Keratinocyte (primary cell): ENCODE measurements around the gene IFITM10. TPM values are rescaled to one million over a fixed set of nuclear protein-coding genes. Genes with fewer than 3 reads are reported as not detected.

Experiments used
- DNase-seq: peaks from one replicate; pipeline ENCODE4 v3.0.0-alpha.2; 2011; ENCODE audit warnings: low read depth, missing footprints, low spot score
- FAIRE-seq: peaks from 2 replicates; lab custom pipeline; 2011; peaks lifted over from hg19 to GRCh38; lab: Jason Lieb, UNC
- H2AFZ ChIP-seq: 2 replicates; pipeline ENCODE4 v1.6.0; 2012; ENCODE audit warnings: low read length, control low read depth, inconsistent platforms; ENCODE audit not compliant: control insufficient read depth
- H3K27ac ChIP-seq: 2 replicates; pipeline ENCODE4 v1.5.1; 2011; ENCODE audit warnings: low read length; ENCODE audit not compliant: control insufficient read depth, insufficient read depth
- H3K27me3 ChIP-seq: 3 replicates; pipeline ENCODE4 v1.6.0; 2011; ENCODE audit warnings: low read length; ENCODE audit not compliant: control insufficient read depth, insufficient read depth; ENCODE audit errors: extremely low read depth
- H3K36me3 ChIP-seq, 2 experiments: 2 replicates in 1 of 2; 3 replicates in 1 of 2; pipeline ENCODE4 v1.5.1; 2011; ENCODE audit warnings: low read length in 2 of 2, mild to moderate bottlenecking in 1 of 2; ENCODE audit not compliant: control insufficient read depth in 2 of 2, insufficient read depth in 2 of 2; ENCODE audit errors: extremely low read depth in 1 of 2
- H3K4me1 ChIP-seq: 3 replicates; pipeline ENCODE4 v1.5.1; 2011; ENCODE audit warnings: low read length; ENCODE audit not compliant: control insufficient read depth, insufficient read depth; ENCODE audit errors: extremely low read depth
- H3K4me2 ChIP-seq: 3 replicates; pipeline ENCODE4 v1.6.0; 2011; ENCODE audit warnings: low read depth, low read length; ENCODE audit not compliant: control insufficient read depth, insufficient read depth; ENCODE audit errors: extremely low read depth
- H3K4me3 ChIP-seq, 3 experiments: fragments of 200-600 bp in 1 of 3; sonication (generic) in 1 of 3; 2 replicates in 2 of 3; 3 replicates in 1 of 3; pipeline ENCODE4 v1.5.1; 2011 to 2016; ENCODE audit warnings: low read length in 3 of 3, mild to moderate bottlenecking in 3 of 3, control low read depth in 2 of 3, inconsistent platforms in 1 of 3, low read depth in 1 of 3, mixed read lengths in 1 of 3, mixed run types in 1 of 3, moderate library complexity in 1 of 3; ENCODE audit not compliant: control insufficient read depth in 2 of 3, insufficient read depth in 2 of 3; ENCODE audit errors: extremely low read depth in 1 of 3
- H3K79me2 ChIP-seq: 2 replicates; pipeline ENCODE4 v1.6.0; 2012; ENCODE audit warnings: low read length; ENCODE audit not compliant: control insufficient read depth, insufficient read depth
- H3K9ac ChIP-seq: 3 replicates; pipeline ENCODE4 v1.6.0; 2011; ENCODE audit warnings: low read length; ENCODE audit not compliant: control insufficient read depth, insufficient read depth; ENCODE audit errors: extremely low read depth
- H3K9me1 ChIP-seq: 3 replicates; pipeline ENCODE4 v1.6.0; 2011; ENCODE audit warnings: low read length; ENCODE audit not compliant: control insufficient read depth, insufficient read depth; ENCODE audit errors: extremely low read depth
- H3K9me3 ChIP-seq: 2 replicates; pipeline ENCODE4 v1.5.1; 2012; ENCODE audit warnings: low read depth, low read length; ENCODE audit not compliant: control insufficient read depth
- H4K20me1 ChIP-seq: 3 replicates; pipeline ENCODE4 v1.6.0; 2011; ENCODE audit warnings: low read length; ENCODE audit not compliant: control insufficient read depth, insufficient read depth; ENCODE audit errors: extremely low read depth
- EZH2 ChIP-seq: IDR thresholded peaks from one replicate; pipeline ENCODE4 v1.6.1; 2012; ENCODE audit warnings: inconsistent platforms, mild to moderate bottlenecking, low read length, moderate library complexity
- dilution Hi-C: fragments of 300-500 bp; cut with MboI; formaldehyde crosslinking; loops from one replicate; pipeline ENCODE4 v1.7.0; 2020; ENCODE audit warnings: low sequenced_read_pairs; ENCODE audit not compliant: extremely low pct_ligation_motif_present
- polyA plus RNA-seq, 5 experiments: library from polyadenylated mRNA; depleted of rRNA in 3 of 5; stranded (reverse) in 3 of 5; stranded (forward) in 1 of 5; unstranded in 1 of 5; fragments of >200 nt; gene quantifications; 1 replicate in 1 of 5; 2 replicates in 3 of 5; 3 replicates in 1 of 5; pipeline versions ENCODE4 v1.2.1 to v1.2.3, GENCODE V29; 2011 to 2012; ENCODE audit warnings: missing spikeins in 2 of 5, low read depth in 1 of 5, low replicate concordance in 1 of 5
- TF ChIP-seq, protein P1 (sequence below), 3 experiments: IDR thresholded peaks in 1 of 3; conservative IDR thresholded peaks in 1 of 3; optimal IDR thresholded peaks in 1 of 3; 2 replicates in 2 of 3; 3 replicates in 1 of 3; pipeline versions ENCODE3 to v1.5.1; 2011; ENCODE audit warnings: low read length in 3 of 3, mild to moderate bottlenecking in 3 of 3, moderate library complexity in 2 of 3, control low read depth in 1 of 3, inconsistent platforms in 1 of 3; ENCODE audit not compliant: insufficient read depth in 2 of 3; ENCODE audit errors: extremely low read depth in 1 of 3

IFITM10 gene
- polyA plus RNA-seq, 1 donor (not counting 4 experiments of a cell fraction or from before 2014, with no cell fraction given) = 0.14 TPM

DNA sequence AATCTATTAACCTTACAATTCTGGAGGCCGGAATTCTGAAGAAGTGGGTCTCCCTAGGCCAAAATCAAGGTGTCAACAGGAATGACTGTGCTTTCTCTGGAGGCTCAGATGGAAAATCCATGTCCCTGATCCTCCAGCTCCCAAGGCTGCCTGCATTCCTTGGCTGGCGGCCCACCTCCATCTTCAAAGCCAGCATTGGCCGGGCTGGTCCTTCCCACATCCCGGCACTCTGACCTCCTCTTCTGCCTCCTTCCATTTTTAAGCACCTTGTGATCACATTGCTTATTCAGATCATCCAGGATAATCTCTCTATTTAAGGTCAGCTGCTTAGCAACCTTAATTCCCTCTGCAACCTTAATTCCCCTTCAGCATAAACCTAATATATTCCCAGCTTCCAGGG is 36.1 kb upstream of the IFITM10 start:
- FAIRE-seq = no peak
- H3K9me3 ChIP-seq = no peaks in the 10 kb centered on the region
- peaks cover 11% of the 10 kb centered on the region for H3K27me3 ChIP-seq
- dilution Hi-C loops = no loop called here
- H3K36me3 ChIP-seq = no peaks in the 10 kb centered on the region
- DNase-seq = no peak
- no peak overlapping the region for H3K27ac ChIP-seq
- H2AFZ ChIP-seq = no peak overlapping the region
- TF ChIP-seq, protein P1, sequence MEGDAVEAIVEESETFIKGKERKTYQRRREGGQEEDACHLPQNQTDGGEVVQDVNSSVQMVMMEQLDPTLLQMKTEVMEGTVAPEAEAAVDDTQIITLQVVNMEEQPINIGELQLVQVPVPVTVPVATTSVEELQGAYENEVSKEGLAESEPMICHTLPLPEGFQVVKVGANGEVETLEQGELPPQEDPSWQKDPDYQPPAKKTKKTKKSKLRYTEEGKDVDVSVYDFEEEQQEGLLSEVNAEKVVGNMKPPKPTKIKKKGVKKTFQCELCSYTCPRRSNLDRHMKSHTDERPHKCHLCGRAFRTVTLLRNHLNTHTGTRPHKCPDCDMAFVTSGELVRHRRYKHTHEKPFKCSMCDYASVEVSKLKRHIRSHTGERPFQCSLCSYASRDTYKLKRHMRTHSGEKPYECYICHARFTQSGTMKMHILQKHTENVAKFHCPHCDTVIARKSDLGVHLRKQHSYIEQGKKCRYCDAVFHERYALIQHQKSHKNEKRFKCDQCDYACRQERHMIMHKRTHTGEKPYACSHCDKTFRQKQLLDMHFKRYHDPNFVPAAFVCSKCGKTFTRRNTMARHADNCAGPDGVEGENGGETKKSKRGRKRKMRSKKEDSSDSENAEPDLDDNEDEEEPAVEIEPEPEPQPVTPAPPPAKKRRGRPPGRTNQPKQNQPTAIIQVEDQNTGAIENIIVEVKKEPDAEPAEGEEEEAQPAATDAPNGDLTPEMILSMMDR (optimal IDR thresholded peaks at IDR 0.05 in 1 of 3, IDR thresholded peaks at IDR 0.05 in 1 of 3, conservative IDR thresholded peaks at IDR 0.05 in 1 of 3; ENCODE audit: extremely low read depth in 1 of 3, insufficient read depth in 2 of 3, low read length in 3 of 3) = no peak
- TF ChIP-seq EZH2 = no peak
- no peaks in the 10 kb centered on the region for H3K79me2 ChIP-seq
- no peak overlapping the region for H3K9ac ChIP-seq
- H3K4me1 ChIP-seq = no peaks in the 10 kb centered on the region
- no peaks in the 10 kb centered on the region for H4K20me1 ChIP-seq
- no peaks in the 10 kb centered on the region for H3K9me1 ChIP-seq
- H3K4me2 ChIP-seq = no peak overlapping the region
- no peak overlapping the region for H3K4me3 ChIP-seq

- TF ChIP-seq, protein P1 (optimal IDR thresholded peaks at IDR 0.05 in 1 of 3, IDR thresholded peaks at IDR 0.05 in 1 of 3, conservative IDR thresholded peaks at IDR 0.05 in 1 of 3; ENCODE audit: extremely low read depth in 1 of 3, insufficient read depth in 2 of 3, low read length in 3 of 3) = no peak
- H3K9ac ChIP-seq = no peak overlapping the region
- H2AFZ ChIP-seq = no peak overlapping the region
- no peak overlapping the region for H3K27ac ChIP-seq
- no peaks in the 10 kb centered on the region for H3K9me1 ChIP-seq
- no peaks in the 10 kb centered on the region for H3K9me3 ChIP-seq
- no peak for FAIRE-seq
- no peak for DNase-seq
- H3K4me1 ChIP-seq = no peaks in the 10 kb centered on the region
- H3K4me3 ChIP-seq = no peak overlapping the region
- no peaks in the 10 kb centered on the region for H3K36me3 ChIP-seq
- no peak overlapping the region for H3K4me2 ChIP-seq
- H4K20me1 ChIP-seq = no peaks in the 10 kb centered on the region
- H3K27me3 ChIP-seq = peaks cover 11% of the 10 kb centered on the region
- dilution Hi-C loops = no loop called here
- no peaks in the 10 kb centered on the region for H3K79me2 ChIP-seq
These were observed 35.5 kb upstream of the IFITM10 start for GRCh38 chr11:1785749-1786413.
